Raji (cell line): Measurements from ENCODE around the gene JPH3.

Experiments used
- POLR2A ChIP-seq: IDR thresholded peaks from 2 replicates; pipeline ENCODE4 v1.6.1; 2011; ENCODE audit warnings: low read depth, low read length, control low read depth; ENCODE audit not compliant: insufficient read depth

Gene JPH3

DNA sequence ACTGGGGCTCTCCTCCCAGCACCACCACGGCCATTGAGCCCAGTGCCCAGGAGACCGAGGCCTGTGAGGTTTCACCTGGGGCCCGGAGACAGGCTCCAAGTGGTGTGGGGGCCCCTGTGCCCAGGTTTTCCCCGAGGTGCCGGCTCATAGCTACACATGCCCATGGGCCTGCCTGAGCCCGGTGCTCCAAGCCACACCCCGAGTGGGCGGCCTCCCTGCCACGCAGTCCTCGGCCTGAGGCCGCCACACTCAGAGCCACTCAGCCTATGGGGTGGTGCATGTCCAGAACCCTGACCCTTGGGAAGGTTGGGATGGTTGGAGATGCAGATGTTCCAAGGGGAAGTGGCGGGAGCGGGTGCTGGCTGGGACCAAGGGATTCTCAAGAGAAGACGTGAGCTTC lies 24.1 kb downstream of the JPH3 start:
- TF ChIP-seq POLR2A = no peak

- TF ChIP-seq POLR2A = no peak
Measured at GRCh38 chr16:87626905-87627304, 24.6 kb downstream of the JPH3 start.

DNA sequence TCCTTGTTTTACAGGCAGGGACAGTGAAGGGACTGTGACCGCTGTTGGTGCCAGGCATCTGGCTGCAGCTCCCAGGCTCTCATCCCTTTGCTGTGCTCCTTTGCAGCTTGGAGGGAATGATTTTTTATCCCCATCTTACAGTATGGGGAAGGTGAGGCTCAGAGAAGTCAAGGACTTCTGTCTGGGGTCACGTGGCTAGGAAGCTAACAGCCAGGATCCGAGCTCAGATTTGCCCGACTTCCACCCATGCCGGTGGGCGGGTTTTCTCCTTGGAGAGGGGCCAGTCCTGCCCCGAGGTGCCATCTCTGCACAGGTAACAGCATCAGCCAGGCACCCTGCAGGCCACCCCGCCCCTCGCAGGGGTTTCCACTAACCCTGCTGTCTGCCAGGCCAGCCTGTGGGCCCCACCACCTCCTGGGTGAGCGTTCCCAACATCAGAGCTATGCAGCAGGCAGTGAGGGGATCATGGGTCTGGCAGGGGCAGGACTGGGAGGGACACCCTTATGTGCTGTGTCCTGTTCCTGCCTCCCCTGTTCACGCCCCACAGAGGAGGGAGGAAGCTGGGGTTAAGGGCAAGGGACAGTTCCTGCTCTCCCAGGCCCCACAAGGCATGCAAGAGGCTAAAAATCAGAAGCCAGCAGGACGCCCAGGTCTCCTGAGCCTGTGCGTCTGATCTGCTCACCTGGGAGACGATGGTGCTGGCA lies 25.4 kb downstream of the JPH3 start:
- TF ChIP-seq POLR2A = no peak

DNA sequence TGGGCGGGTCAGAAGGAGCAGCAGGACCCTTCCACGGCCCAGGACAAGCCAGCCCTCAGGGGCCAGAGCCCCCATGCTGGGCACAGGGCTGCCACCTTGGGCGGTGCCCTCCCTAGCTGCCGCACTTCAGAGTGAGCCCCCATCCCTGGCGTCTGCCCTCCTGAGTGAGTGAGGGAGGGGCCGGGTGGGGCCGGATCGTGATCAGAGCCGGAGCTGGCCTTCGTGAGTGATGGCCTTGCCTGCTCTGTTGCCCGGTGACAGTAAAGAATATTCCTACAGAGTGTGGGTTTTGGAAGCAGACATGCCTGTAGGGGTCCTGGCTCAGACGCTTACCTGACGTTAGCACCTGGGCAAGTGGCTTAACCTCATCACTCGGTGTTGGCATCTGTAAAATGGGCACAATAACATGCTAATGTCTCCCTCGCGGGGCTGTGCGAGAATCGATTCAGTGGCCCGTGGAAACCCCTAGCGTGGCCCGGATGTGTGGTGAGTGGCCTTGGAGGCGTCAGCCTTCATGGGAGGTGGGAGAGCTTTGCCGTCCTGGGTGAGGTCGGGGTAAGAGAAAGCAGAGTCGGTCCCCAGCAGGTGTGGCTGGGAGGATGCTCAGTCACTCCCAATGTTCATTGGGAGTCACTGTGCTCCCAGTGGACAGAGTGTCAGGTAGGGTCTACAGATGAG lies 26.1 kb downstream of the JPH3 start:
- TF ChIP-seq POLR2A = no peak

DNA sequence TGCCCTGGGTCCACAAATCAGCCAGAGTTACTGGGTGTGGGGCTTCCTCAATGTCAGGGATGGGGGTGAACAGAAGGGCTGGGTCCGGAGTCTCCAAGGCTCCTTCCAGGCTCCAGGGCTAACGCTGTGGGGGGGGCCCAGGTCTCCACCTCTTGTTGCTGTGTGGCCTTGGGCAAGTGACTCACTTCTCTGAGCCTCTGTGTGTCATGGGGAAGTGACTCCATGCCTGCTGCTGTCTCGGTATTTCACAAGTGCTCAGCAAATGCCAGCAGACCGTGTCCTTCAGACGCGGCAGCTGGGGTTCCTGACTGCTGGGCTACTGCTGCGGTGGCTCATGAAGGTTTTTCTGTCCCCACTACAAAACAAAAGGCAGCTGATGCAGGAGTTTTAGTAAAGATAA lies 26.6 kb downstream of the JPH3 start:
- no peak for TF ChIP-seq POLR2A

DNA sequence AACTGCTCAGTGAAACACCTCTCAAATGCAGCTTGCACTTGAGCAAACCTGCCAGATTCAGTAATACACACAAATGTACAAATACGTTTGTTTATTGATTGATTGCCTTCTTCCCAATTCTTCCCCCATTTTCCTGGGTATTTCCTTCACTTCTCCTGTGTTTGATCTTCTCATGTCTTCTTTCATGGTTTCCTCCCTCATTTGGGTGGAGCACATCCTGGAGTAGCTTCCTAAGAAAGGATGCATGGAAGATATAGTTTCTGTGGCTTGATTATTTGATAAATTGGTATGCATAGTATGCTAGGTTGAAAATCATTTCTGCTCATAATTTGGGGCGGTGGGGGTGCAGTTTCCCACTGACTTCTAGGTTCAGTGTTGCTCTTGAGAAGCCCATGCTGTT lies 28.8 kb downstream of the JPH3 start:
- TF ChIP-seq POLR2A = no peak

GRCh38 chr16:87634411-87634810 lies 32.1 kb downstream of the JPH3 start:
- TF ChIP-seq POLR2A = no peak

GRCh38 chr16:87635541-87636049 lies 33.3 kb downstream of the JPH3 start:
- no peak for TF ChIP-seq POLR2A

DNA sequence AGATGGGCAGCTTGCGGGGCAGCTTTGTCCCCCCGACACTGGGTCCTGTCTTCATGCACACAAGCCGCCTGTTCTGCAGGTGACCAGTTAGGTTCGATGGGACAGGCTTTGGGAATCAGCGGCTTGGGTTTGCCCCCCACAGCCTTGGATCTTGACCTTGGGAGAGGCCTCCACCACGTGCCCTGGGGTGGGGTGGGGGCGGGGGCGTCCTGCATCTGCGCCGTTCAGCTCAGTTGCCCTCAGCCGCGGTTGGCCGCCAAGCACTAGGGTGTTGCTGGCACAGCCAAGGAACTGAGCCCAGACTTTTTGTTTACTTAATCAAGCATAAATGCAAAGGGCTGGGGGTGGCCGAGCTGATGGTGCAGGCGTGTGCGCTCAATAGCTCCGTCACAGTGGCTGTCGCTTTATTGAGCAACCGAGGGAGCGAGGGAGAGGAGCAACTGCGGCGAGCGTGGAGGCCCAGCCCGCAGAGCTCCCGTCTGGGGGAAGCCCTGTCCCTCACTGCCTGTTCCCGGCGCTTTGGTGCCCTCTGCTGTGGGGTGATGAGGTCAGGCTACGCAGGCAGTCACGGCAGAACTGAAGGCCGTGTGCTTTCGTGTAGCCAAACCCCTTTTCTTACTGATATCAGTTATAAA lies 33.9 kb downstream of the JPH3 start:
- TF ChIP-seq POLR2A = no peak

GRCh38 chr16:87636741-87637140 lies 34.4 kb downstream of the JPH3 start:
- no peak for TF ChIP-seq POLR2A

GRCh38 chr16:87637357-87637756 lies 35.0 kb downstream of the JPH3 start:
- TF ChIP-seq POLR2A = no peak

DNA sequence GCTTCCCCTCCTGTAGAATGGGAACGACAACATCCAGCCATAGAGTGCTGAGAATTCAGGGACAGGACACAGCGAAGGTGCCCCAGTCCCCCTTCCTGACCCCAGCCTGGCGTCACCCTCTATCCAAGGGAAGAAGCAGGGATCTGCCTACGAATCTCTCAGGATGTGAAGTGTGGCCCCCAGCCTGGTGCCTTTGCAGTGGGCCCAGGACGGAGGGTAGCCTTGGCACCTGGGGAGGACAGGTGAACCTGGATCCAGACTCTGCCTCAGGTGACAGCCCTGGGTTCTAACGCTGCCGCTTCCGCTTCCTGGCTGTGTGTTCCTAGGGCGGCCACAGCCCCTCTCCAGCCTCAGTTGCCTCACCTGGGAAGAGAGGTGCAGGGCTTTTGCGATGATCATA lies 36.4 kb downstream of the JPH3 start:
- TF ChIP-seq POLR2A = no peak

GRCh38 chr16:87641721-87642120 lies 39.4 kb downstream of the JPH3 start:
- no peak for TF ChIP-seq POLR2A

DNA sequence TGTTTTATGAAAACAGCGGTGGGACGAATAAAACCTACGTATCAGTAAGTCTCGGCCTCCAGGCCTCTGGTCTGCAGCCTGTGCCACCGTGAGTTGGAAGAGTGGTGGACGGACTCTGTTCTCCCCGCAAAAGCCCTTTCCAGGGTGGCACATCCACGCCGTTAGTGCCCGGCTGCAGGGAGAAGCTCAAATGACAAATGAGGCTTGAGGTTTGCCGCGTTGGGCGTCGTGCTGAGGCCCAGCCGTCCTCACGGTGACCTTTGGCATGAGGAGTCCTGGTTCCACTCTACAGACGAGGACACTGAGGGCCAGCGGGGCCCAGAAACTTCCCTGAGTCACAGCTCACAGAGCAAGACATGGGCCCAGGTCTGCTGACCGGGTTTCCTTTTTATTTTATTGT lies 40.2 kb downstream of the JPH3 start:
- TF ChIP-seq POLR2A = no peak

- no peak for TF ChIP-seq POLR2A
Measured at GRCh38 chr16:87644186-87644585, 41.9 kb downstream of the JPH3 start.

DNA sequence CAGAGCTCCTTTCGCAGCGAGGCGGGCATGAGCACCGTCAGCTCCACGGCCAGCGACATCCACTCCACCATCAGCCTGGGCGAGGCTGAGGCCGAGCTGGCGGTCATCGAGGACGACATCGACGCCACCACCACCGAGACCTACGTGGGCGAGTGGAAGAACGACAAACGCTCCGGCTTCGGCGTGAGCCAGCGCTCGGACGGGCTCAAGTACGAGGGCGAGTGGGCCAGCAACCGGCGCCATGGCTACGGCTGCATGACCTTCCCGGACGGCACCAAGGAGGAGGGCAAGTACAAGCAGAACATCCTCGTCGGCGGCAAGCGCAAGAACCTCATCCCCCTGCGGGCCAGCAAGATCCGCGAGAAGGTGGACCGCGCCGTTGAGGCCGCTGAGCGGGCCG lies 42.3 kb downstream of the JPH3 start:
- TF ChIP-seq POLR2A = no peak
